HL-60/S4 (cell line): ENCODE results near the gene OTUD5.

Source experiments
- in situ Hi-C: fragments of 300-500 bp; cut with MboI; formaldehyde crosslinking; loops from 2 replicates; pipeline ENCODE4 v1.14.3; 2022; ENCODE audit warnings: low sequenced_read_pairs

OTUD5 gene

GRCh38 chrX:48972220-48973164 is 15.1 kb upstream of the OTUD5 start:
- in situ Hi-C loops: no loop called here

- in situ Hi-C loops: no loop called here
These were observed 14.1 kb upstream of the OTUD5 start, which contains the start of gene KCND1 for GRCh38 chrX:48971249-48972219. TSS of gene KCND1 (minus strand) at chrX:48971844. CDS start at chrX:48970271, 1,573 bp downstream.

GRCh38 chrX:48969471-48969870 is 12.1 kb upstream of the OTUD5 start:
- in situ Hi-C loops: no loop called here

GRCh38 chrX:48968377-48968776 is 11.0 kb upstream of the OTUD5 start:
- in situ Hi-C loops: no loop called here

GRCh38 chrX:48966796-48967579 is 9.6 kb upstream of the OTUD5 start:
- in situ Hi-C loops: no loop called here

- in situ Hi-C loops: no loop called here
These were observed 8.6 kb upstream of the OTUD5 start for GRCh38 chrX:48965959-48966358.

GRCh38 chrX:48961585-48962091 is 4.2 kb upstream of the OTUD5 start:
- in situ Hi-C loops: no loop called here

- in situ Hi-C loops: no loop called here
These were observed 2.9 kb upstream of the OTUD5 start for GRCh38 chrX:48960291-48960690.

GRCh38 chrX:48958635-48959094 is 1.3 kb upstream of the OTUD5 start:
- in situ Hi-C loops: no loop called here

GRCh38 chrX:48957827-48958634 is 624 bp upstream of the OTUD5 start:
- in situ Hi-C loops: no loop called here

GRCh38 chrX:48956728-48957414 is 536 bp downstream of the OTUD5 start:
- in situ Hi-C loops: no loop called here

- in situ Hi-C loops: loop anchor here (10.0 kb wide), 1 partner anchor 294 kb away; no protein-coding TSS in a partner anchor
These were observed 8.8 kb downstream of the OTUD5 start for GRCh38 chrX:48948589-48948988.

GRCh38 chrX:48945517-48946348 is 11.7 kb downstream of the OTUD5 start:
- in situ Hi-C loops: loop anchor here (10.0 kb wide), 1 partner anchor 291 kb away; no protein-coding TSS in a partner anchor

GRCh38 chrX:48942895-48943294 is 14.5 kb downstream of the OTUD5 start:
- in situ Hi-C loops: loop anchor here (10.0 kb wide), 1 partner anchor 288 kb away; no protein-coding TSS in a partner anchor

GRCh38 chrX:48940404-48940955 is 16.9 kb downstream of the OTUD5 start:
- in situ Hi-C loops: loop anchor here (10.0 kb wide), 1 partner anchor 286 kb away; no protein-coding TSS in a partner anchor

- in situ Hi-C loops: loop anchor here (10.0 kb wide), 1 partner anchor 285 kb away; no protein-coding TSS in a partner anchor
These were observed 17.7 kb downstream of the OTUD5 start for GRCh38 chrX:48939524-48940228.
